Right cardiac atrium (tissue), 5 donors: ENCODE measurements around the gene CSMD2. TPM values are rescaled to one million over a fixed set of nuclear protein-coding genes. Genes with fewer than 3 reads are reported as not detected.
A peak's percentile ranks its signal among the peaks of the same experiment; 100 is the strongest.

ENCODE experiments used
- ATAC-seq, 2 donors: fragments of 200-7000 bp; cut with Tn5 transposase; one replicate each; pipeline versions ENCODE4 v1.8.0 to v1.9.1; 2020; ENCODE audit warnings: moderate library complexity in 2 of 2, mild to moderate bottlenecking in 1 of 2
- DNase-seq, 3 donors: peaks; one replicate each; pipeline ENCODE4 v3.0.0-alpha.2; 2020
- H3K27ac ChIP-seq: one replicate; pipeline ENCODE4 v1.5.1; 2013; ENCODE audit warnings: mild to moderate bottlenecking, low read length, control low read depth, moderate library complexity
- H3K27me3 ChIP-seq: one replicate; pipeline ENCODE4 v1.6.1; 2013; ENCODE audit not compliant: control insufficient read depth, insufficient read depth
- H3K4me1 ChIP-seq: one replicate; pipeline ENCODE4 v1.6.1; 2013; ENCODE audit warnings: low read length; ENCODE audit not compliant: control insufficient read depth, insufficient read depth
- H3K4me3 ChIP-seq: one replicate; pipeline ENCODE4 v1.5.1; 2013; ENCODE audit warnings: low read length, control low read depth
- H3K9me3 ChIP-seq: one replicate; pipeline ENCODE4 v1.6.1; 2013; ENCODE audit warnings: low read length; ENCODE audit not compliant: control insufficient read depth
- WGBS: extraction: QIAGEN DNeasy Blood & Tissue Kit; methylation state at CpG from one replicate; pipeline ENCODE4 v1.1.7; 2013; 5-methylcytosine and 5-hydroxymethylcytosine counted together
- intact Hi-C, 4 donors: fragments of 100-400 bp; cut with DNase I; formaldehyde crosslinking; loops; one replicate each; pipeline versions ENCODE4 v1.11.0 to v1.14.0; 2022 to 2023
- polyA plus RNA-seq: library from polyadenylated mRNA; stranded (reverse); fragments of 200-250 nt; gene quantifications from one replicate; pipeline ENCODE4 v1.2.3, GENCODE V29; 2013
- total RNA-seq, 4 donors: library from RNA; stranded (reverse); fragmentation: NEBNext Ultra II Directional; extraction: Animal tissue kit (Norgen Biotek cat#: 25700); gene quantifications; one replicate each; pipeline ENCODE4 v1.2.1, GENCODE V29; 2021
- donor health status: healthy with polysubstance abuse.
- donor health status: DM: no; HTN: yes; CAD: no.
- donor health status: DM: no; HTN: no; CAD: no.
- donor health status: DM: no; HTN: yes; CAD: no; lungs with severe emphysema.
- donor health status: DM: yes; HTN: yes; CAD: no.

The CSMD2 gene
- total and polyA plus RNA-seq, 5 donors = 0.11 to 0.59 (median 0.38) TPM

- H3K4me3 ChIP-seq = no peak within 1 kb of the TSS
- DNase-seq (peak in 2 of 3 donors; percentile 21 to 56), ATAC-seq (peak; percentile 14 to 48)
- intact Hi-C loops = no loop called here
- peaks cover 3% of the 10 kb centered on the region for H3K27me3 ChIP-seq
- WGBS = 3% methylated on average over 58 of the region's 58 CpGs
- no peaks in the 10 kb centered on the region for H3K4me1 ChIP-seq
- no peaks in the 10 kb centered on the region for H3K9me3 ChIP-seq
- no peak within 1 kb of the TSS for H3K27ac ChIP-seq
Measured at GRCh38 chr1:34176830-34177603, 12.0 kb upstream of the CSMD2 start, which contains the start of gene C1orf94. Gene C1orf94 (plus strand): TSS chr1:34176907. CDS start chr1:34177790, 883 bp downstream.

GRCh38 chr1:34175744-34176143, 10.7 kb upstream of the CSMD2 start:
- Histone ChIP-seq H3K4me3 (no peak overlapping the region), H3K27ac (no peak overlapping the region), H3K4me1 (no peaks in the 10 kb centered on the region), H3K27me3 (peaks cover 3% of the 10 kb centered on the region), H3K9me3 (no peaks in the 10 kb centered on the region)
- no peak for DNase-seq
- intact Hi-C loops = no loop called here
- 84% methylated on average over 6 of the region's 6 CpGs for WGBS
- ATAC-seq = no peak

GRCh38 chr1:34167389-34167788, 2.4 kb upstream of the CSMD2 start:
- no peak overlapping the region for H3K4me3 ChIP-seq
- WGBS = 28% methylated on average over 13 of the region's 13 CpGs
- DNase-seq (no peak), ATAC-seq (no peak)
- H3K27me3 ChIP-seq = peaks cover 2% of the 10 kb centered on the region
- H3K9me3 ChIP-seq = no peaks in the 10 kb centered on the region
- intact Hi-C loops = loop anchor here in 2 of 4 donors (10.0 kb wide), 2 partner anchors 433 to 533 kb away; no protein-coding TSS in a partner anchor
- no peak overlapping the region for H3K27ac ChIP-seq
- no peaks in the 10 kb centered on the region for H3K4me1 ChIP-seq

GRCh38 chr1:34166625-34167361, 1.8 kb upstream of the CSMD2 start:
- no peak overlapping the region for H3K4me3 ChIP-seq
- H3K9me3 ChIP-seq = no peaks in the 10 kb centered on the region
- WGBS = 6% methylated on average over 24 of the region's 24 CpGs
- DNase-seq = peak in 2 of 3 donors; percentile 65 to 68
- H3K4me1 ChIP-seq = no peaks in the 10 kb centered on the region
- H3K27me3 ChIP-seq = no peaks in the 10 kb centered on the region
- intact Hi-C loops = loop anchor here in 2 of 4 donors (10.0 kb wide), 2 partner anchors 432 to 532 kb away; no protein-coding TSS in a partner anchor
- no peak for ATAC-seq
- H3K27ac ChIP-seq = no peak overlapping the region

GRCh38 chr1:34166191-34166624, 1.2 kb upstream of the CSMD2 start:
- 3% methylated on average over 27 of the region's 27 CpGs for WGBS
- Histone ChIP-seq H3K27ac (no peak overlapping the region), H3K4me1 (no peaks in the 10 kb centered on the region), H3K4me3 (no peak overlapping the region), H3K9me3 (no peaks in the 10 kb centered on the region), H3K27me3 (peaks cover 3% of the 10 kb centered on the region)
- intact Hi-C loops = loop anchor here in 2 of 4 donors (10.0 kb wide), 2 partner anchors 431 to 531 kb away; no protein-coding TSS in a partner anchor
- ATAC-seq (no peak), DNase-seq (peak in 2 of 3 donors; percentile 41 to 44)

- intact Hi-C loops = loop anchor here in 2 of 4 donors (10.0 kb wide), 2 partner anchors 431 to 531 kb away; no protein-coding TSS in a partner anchor
- Histone ChIP-seq H3K4me3 (peak overlapping the region; percentile 50), H3K4me1 (no peaks in the 10 kb centered on the region), H3K27me3 (peaks cover 3% of the 10 kb centered on the region), H3K27ac (no peak overlapping the region), H3K9me3 (no peaks in the 10 kb centered on the region)
- ATAC-seq (no peak), DNase-seq (no peak)
- WGBS = 2% methylated on average over 13 of the region's 13 CpGs
Measured at GRCh38 chr1:34165422-34165921, 442 bp upstream of the CSMD2 start.

GRCh38 chr1:34163792-34164731, 968 bp downstream of the CSMD2 start:
- intact Hi-C loops = loop anchor here in 3 of 4 donors (5.0 to 10.0 kb wide), 3 partner anchors 427 to 529 kb away; no protein-coding TSS in a partner anchor
- DNase-seq (peak; percentile 21 to 55 (median 48)), ATAC-seq (peak in 1 of 2 donors; percentile 22)
- Histone ChIP-seq H3K27ac (no peak overlapping the region), H3K9me3 (no peaks in the 10 kb centered on the region), H3K4me3 (peak overlapping the region; percentile 50), H3K4me1 (no peaks in the 10 kb centered on the region), H3K27me3 (peaks cover 3% of the 10 kb centered on the region)
- WGBS = 1% methylated on average over 75 of the region's 75 CpGs

- WGBS = 2% methylated on average over 46 of the region's 46 CpGs
Measured at GRCh38 chr1:34162852-34163766, 1.9 kb downstream of the CSMD2 start.

GRCh38 chr1:34156739-34157138, 8.3 kb downstream of the CSMD2 start:
- WGBS = 59% methylated on average over 3 of the region's 3 CpGs

More at GRCh38 chr1:34162852-34163766, 1.9 kb downstream of the CSMD2 start:
- H3K27ac ChIP-seq = no peak overlapping the region
- DNase-seq (peak; percentile 79 to 87 (median 87)), ATAC-seq (peak; percentile 90 to 94)
- intact Hi-C loops = loop anchor here in 3 of 4 donors (5.0 to 10.0 kb wide), 3 partner anchors 426 to 528 kb away; no protein-coding TSS in a partner anchor
- H3K4me3 ChIP-seq = peak overlapping the region; percentile 33
- H3K9me3 ChIP-seq = no peaks in the 10 kb centered on the region
- peaks cover 3% of the 10 kb centered on the region for H3K27me3 ChIP-seq
- no peaks in the 10 kb centered on the region for H3K4me1 ChIP-seq

More at GRCh38 chr1:34156739-34157138, 8.3 kb downstream of the CSMD2 start:
- H3K4me3 ChIP-seq = no peak overlapping the region
- intact Hi-C loops = no loop called here
- DNase-seq (no peak), ATAC-seq (no peak)
- no peaks in the 10 kb centered on the region for H3K4me1 ChIP-seq
- H3K27me3 ChIP-seq = peaks cover 3% of the 10 kb centered on the region
- no peaks in the 10 kb centered on the region for H3K9me3 ChIP-seq
- H3K27ac ChIP-seq = no peak overlapping the region
